A549 (cell line): ENCODE results near the gene CUL7.

Experiments used
- TF ChIP-seq, protein P1 (sequence below): fragments of >200 bp; sonication (Bioruptor Twin); formaldehyde crosslinking; IDR thresholded peaks from 3 replicates; pipeline ENCODE4 v1.5.1; 2016
- TF ChIP-seq, protein P2 (sequence below): fragments of 450-650 bp; IDR thresholded peaks from 2 replicates; pipeline ENCODE4 v1.6.1; 2014; ENCODE audit warnings: antibody characterized with exemption

DNA sequence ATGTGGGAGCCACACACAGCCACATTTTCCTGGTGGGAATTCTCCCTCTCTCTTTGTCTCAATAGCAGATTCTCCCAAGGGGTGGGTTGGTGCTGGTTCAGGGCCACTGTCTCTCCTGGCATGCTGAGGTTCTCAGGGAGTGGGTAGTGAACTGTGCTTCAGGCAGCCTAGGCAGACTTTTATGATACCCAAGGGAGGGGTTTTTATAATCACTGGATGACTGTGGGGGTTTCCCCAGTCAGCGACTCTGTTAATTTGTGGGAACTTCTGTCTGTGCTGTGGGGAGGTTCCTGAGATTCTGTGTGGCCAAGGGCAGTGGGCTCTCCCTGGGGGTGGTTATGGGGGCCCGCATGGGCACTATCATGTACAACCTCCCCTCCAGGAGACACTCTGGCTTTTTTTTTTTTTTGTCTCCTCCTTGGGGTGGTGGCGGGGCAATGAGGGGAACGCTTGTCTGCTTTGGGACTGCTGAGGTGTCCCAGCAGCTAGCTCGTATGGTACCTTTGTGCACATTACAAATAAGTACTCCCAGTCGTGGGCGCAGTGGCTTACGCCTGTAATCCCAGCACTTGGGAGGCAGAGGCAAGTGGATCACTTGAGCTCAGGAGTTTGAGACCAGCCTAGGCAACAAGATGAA is 32.5 kb upstream of the CUL7 start:
- TF ChIP-seq, protein P1, sequence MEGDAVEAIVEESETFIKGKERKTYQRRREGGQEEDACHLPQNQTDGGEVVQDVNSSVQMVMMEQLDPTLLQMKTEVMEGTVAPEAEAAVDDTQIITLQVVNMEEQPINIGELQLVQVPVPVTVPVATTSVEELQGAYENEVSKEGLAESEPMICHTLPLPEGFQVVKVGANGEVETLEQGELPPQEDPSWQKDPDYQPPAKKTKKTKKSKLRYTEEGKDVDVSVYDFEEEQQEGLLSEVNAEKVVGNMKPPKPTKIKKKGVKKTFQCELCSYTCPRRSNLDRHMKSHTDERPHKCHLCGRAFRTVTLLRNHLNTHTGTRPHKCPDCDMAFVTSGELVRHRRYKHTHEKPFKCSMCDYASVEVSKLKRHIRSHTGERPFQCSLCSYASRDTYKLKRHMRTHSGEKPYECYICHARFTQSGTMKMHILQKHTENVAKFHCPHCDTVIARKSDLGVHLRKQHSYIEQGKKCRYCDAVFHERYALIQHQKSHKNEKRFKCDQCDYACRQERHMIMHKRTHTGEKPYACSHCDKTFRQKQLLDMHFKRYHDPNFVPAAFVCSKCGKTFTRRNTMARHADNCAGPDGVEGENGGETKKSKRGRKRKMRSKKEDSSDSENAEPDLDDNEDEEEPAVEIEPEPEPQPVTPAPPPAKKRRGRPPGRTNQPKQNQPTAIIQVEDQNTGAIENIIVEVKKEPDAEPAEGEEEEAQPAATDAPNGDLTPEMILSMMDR = no peak
- TF ChIP-seq, protein P2, sequence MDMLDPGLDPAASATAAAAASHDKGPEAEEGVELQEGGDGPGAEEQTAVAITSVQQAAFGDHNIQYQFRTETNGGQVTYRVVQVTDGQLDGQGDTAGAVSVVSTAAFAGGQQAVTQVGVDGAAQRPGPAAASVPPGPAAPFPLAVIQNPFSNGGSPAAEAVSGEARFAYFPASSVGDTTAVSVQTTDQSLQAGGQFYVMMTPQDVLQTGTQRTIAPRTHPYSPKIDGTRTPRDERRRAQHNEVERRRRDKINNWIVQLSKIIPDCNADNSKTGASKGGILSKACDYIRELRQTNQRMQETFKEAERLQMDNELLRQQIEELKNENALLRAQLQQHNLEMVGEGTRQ = no peak
